Endodermal cell (in vitro differentiated cells): ENCODE measurements around the gene ZSWIM6. TPM values are rescaled to one million over a fixed set of nuclear protein-coding genes. Genes with fewer than 3 reads are reported as not detected.

Experiments used
- DNase-seq: peaks from one replicate; pipeline ENCODE4 v3.0.0-alpha.2; 2017
- H3K27ac ChIP-seq: 2 replicates; pipeline ENCODE4 v1.5.1; 2013; ENCODE audit warnings: mild to moderate bottlenecking, low read depth, low read length, moderate library complexity
- H3K27me3 ChIP-seq: 2 replicates; pipeline ENCODE4 v1.6.1; 2013; ENCODE audit warnings: mild to moderate bottlenecking, low read length, moderate library complexity; ENCODE audit not compliant: insufficient read depth, control insufficient read depth, poor library complexity, severe bottlenecking
- H3K36me3 ChIP-seq: 2 replicates; pipeline ENCODE4 v1.7.0; 2013; ENCODE audit warnings: mild to moderate bottlenecking, low read length, moderate library complexity; ENCODE audit not compliant: control insufficient read depth, insufficient read depth
- H3K4me1 ChIP-seq: one replicate; pipeline ENCODE4 v1.7.0; 2013; ENCODE audit warnings: low read length; ENCODE audit not compliant: control insufficient read depth, insufficient read depth
- H3K4me3 ChIP-seq: 2 replicates; pipeline ENCODE4 v1.5.1; 2013; ENCODE audit warnings: mild to moderate bottlenecking, low read length, moderate library complexity
- H3K9ac ChIP-seq: 2 replicates; pipeline ENCODE4 v1.6.1; 2013; ENCODE audit warnings: mild to moderate bottlenecking, low read length, moderate library complexity; ENCODE audit not compliant: poor library complexity, severe bottlenecking; ENCODE audit errors: extremely low read depth
- H3K9me3 ChIP-seq: 2 replicates; pipeline ENCODE4 v1.6.1; 2013; ENCODE audit warnings: mild to moderate bottlenecking, low read length, moderate library complexity; ENCODE audit not compliant: control insufficient read depth
- H3K27ac Mint-ChIP-seq: 2 replicates; pipeline ENCODE4 v1.8.0; 2020; ENCODE audit warnings: mixed read lengths
- H3K27me3 Mint-ChIP-seq: 2 replicates; pipeline ENCODE4 v1.8.0; 2021; ENCODE audit warnings: mild to moderate bottlenecking, mixed read lengths; ENCODE audit not compliant: insufficient read depth
- H3K36me3 Mint-ChIP-seq: 2 replicates; pipeline ENCODE4 v1.8.0; 2020; ENCODE audit warnings: low read depth, mixed read lengths
- H3K4me1 Mint-ChIP-seq: 2 replicates; pipeline ENCODE4 v1.8.0; 2020; ENCODE audit warnings: mixed read lengths
- H3K4me3 Mint-ChIP-seq: 2 replicates; pipeline ENCODE4 v1.8.0; 2020; ENCODE audit warnings: mild to moderate bottlenecking, moderate library complexity, mixed read lengths
- H3K9me3 Mint-ChIP-seq: 2 replicates; pipeline ENCODE4 v1.8.0; 2020; ENCODE audit warnings: mild to moderate bottlenecking, mixed read lengths
- CTCF ChIP-seq: fragments of 200-600 bp; sonication (generic); conservative IDR thresholded peaks from 2 replicates; pipeline ENCODE4 v1.5.0; 2021; ENCODE audit warnings: antibody characterized with exemption, mild to moderate bottlenecking
- WGBS, 2 experiments: methylation state at CpG; one replicate each; pipeline versions ENCODE4 v1.1.5 to v1.1.7; 2013; ENCODE audit warnings: missing lambda C conversion rate in 2 of 2, mixed read lengths in 1 of 2; ENCODE audit not compliant: insufficient coverage in 1 of 2, insufficient read length in 1 of 2; 5-methylcytosine and 5-hydroxymethylcytosine counted together
- total RNA-seq, 2 donors: library from RNA; stranded (reverse); fragmentation: NEBNext Ultra II Directional in 1 of 2; extraction: Animal tissue kit (Norgen Biotek cat#: 25700) in 1 of 2; gene quantifications; 2 replicates in 1 of 2; 3 replicates in 1 of 2; pipeline ENCODE4 v1.2.1, GENCODE V29; 2021

ZSWIM6 gene
- total RNA-seq, 2 donors from 2014 or later = 18.1 to 18.8 TPM

DNA sequence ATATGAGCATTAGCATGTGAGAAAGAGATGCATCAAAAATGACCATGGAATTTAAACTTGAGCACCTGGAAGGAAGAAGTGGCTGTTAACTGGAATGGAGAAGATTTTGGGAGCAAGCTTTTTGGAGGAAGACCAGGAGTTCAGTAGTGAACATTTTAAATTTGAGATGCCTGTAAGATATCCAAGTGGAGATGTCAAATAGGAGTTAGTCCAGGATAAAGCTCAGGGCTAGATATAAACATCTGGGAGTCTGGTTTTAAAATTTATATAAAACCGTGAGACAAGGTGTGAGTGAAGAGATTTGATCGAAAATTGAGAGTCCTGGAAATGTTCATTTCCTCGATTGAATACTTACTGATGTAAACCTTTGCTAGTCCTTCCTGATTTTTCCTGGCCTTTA, 217.5 kb downstream of the ZSWIM6 start:
- no peak for DNase-seq
- Mint-ChIP-seq H3K27ac (no peak overlapping the region), H3K4me3 (no peak overlapping the region), H3K9me3 (peaks cover 6% of the 10 kb centered on the region), H3K4me1 (no peaks in the 10 kb centered on the region), H3K27me3 (no peaks in the 10 kb centered on the region), H3K36me3 (peaks cover 24% of the 10 kb centered on the region)
- Histone ChIP-seq H3K36me3 (peaks cover 23% of the 10 kb centered on the region), H3K27ac (no peak overlapping the region), H3K27me3 (no peaks in the 10 kb centered on the region), H3K9ac (no peak overlapping the region), H3K9me3 (peaks cover 8% of the 10 kb centered on the region), H3K4me1 (no peaks in the 10 kb centered on the region), H3K4me3 (no peak overlapping the region)
- 81 to 89% methylated on average over 3 of the region's 3 CpGs for WGBS, 2 experiments
- no peak for TF ChIP-seq CTCF

DNA sequence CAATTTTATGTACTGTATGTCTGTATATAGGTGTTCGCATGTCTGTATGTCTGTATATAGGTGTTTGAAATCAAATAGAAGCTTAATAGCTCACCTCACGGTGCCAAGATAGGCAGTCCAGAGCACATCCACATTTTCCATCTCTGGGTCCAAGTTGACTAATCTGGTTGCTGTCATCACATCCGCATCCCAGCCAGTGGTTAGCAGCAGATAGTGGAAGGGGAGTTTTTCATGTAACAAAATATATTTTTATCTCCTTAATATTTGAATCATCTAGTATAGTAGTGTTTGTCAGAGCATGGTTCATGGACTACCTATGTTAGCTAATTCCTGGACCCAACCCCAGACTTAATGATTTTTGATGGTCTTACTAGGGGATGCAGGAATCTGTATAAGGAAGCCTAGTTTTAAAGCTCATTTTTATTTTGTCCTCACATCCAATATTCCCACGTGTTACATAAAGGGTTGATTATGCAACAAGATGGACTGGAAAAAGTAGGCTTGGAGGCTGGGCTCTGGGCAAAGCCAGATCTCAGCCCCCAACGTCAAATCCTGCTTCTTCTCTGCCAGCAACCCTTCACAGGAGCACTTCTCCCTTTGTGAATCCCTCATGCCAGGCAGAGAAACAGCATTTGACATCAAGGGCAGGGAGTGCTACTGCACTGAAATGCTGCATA, 219.7 kb downstream of the ZSWIM6 start:
- Histone ChIP-seq H3K36me3 (peaks cover 5% of the 10 kb centered on the region), H3K4me3 (no peak overlapping the region), H3K9me3 (peaks cover 8% of the 10 kb centered on the region), H3K4me1 (no peaks in the 10 kb centered on the region), H3K9ac (no peak overlapping the region), H3K27me3 (no peaks in the 10 kb centered on the region), H3K27ac (no peak overlapping the region)
- DNase-seq = no peak
- Mint-ChIP-seq H3K9me3 (peaks cover 14% of the 10 kb centered on the region), H3K4me1 (no peaks in the 10 kb centered on the region), H3K27me3 (no peaks in the 10 kb centered on the region), H3K4me3 (no peak overlapping the region), H3K36me3 (peaks cover 11% of the 10 kb centered on the region), H3K27ac (no peak overlapping the region)
- 82 to 100% methylated on average over 1 to 5 of the region's 5 CpGs for WGBS, 2 experiments
- no peak for TF ChIP-seq CTCF

GRCh38 chr5:61559146-61559545, 227.1 kb downstream of the ZSWIM6 start:
- Histone ChIP-seq H3K36me3 (no peaks in the 10 kb centered on the region), H3K4me3 (no peak overlapping the region), H3K9me3 (peaks cover 2% of the 10 kb centered on the region), H3K27me3 (no peaks in the 10 kb centered on the region), H3K27ac (no peak overlapping the region), H3K4me1 (no peaks in the 10 kb centered on the region), H3K9ac (no peak overlapping the region)
- H3K27ac Mint-ChIP-seq = no peak overlapping the region
- H3K4me3 Mint-ChIP-seq = no peak overlapping the region
- DNase-seq = no peak
- peaks cover 12% of the 10 kb centered on the region for H3K9me3 Mint-ChIP-seq
- H3K4me1 Mint-ChIP-seq = no peaks in the 10 kb centered on the region
- TF ChIP-seq CTCF = no peak
- no peaks in the 10 kb centered on the region for H3K27me3 Mint-ChIP-seq
- H3K36me3 Mint-ChIP-seq = no peaks in the 10 kb centered on the region
